Endothelial cell of umbilical vein (primary cell): ENCODE measurements around the gene CC2D2B. TPM values are rescaled to one million over a fixed set of nuclear protein-coding genes. Genes with fewer than 3 reads are reported as not detected.

Source experiments
- BruUV-seq: library from RNA; stranded (reverse); fragments of 400-500 nt; replicated peaks from 2 replicates; lab custom pipeline; 2021; lab: Mats Ljungman, UMichigan
- CTCF ChIA-PET: fragments of 300-600, 350-600 bp; sonication (Branson Sonifier 250); formaldehyde crosslinking; loops from one replicate; lab custom pipeline; 2021; ENCODE audit warnings: antibody characterized with exemption, inconsistent platforms; lab: Charles Lee
- POLR2A ChIA-PET: fragments of 300-600, 350-600 bp; sonication (Branson Sonifier 250); formaldehyde crosslinking; loops from one replicate; lab custom pipeline; 2021; ENCODE audit warnings: antibody characterized with exemption, inconsistent platforms; lab: Charles Lee
- DNase-seq: peaks from one replicate; pipeline ENCODE4 v3.0.0-alpha.2; 2011; ENCODE audit warnings: low read depth, low spot score
- FAIRE-seq: peaks from 2 replicates; lab custom pipeline; 2011; peaks lifted over from hg19 to GRCh38; lab: Jason Lieb, UNC
- H2AFZ ChIP-seq: 2 replicates; pipeline ENCODE4 v1.6.0; 2012; ENCODE audit warnings: low read depth, low read length, control low read depth, inconsistent platforms
- H3K27ac ChIP-seq: 2 replicates; pipeline ENCODE4 v1.5.1; 2011; ENCODE audit warnings: low read depth, mild to moderate bottlenecking, control low read depth, low read length, moderate library complexity; ENCODE audit not compliant: insufficient read depth
- H3K27me3 ChIP-seq, 2 experiments: 2 replicates each; pipeline versions ENCODE4 v1.6.0 to v1.6.1; 2011; ENCODE audit warnings: low read length in 2 of 2, mixed read lengths in 1 of 2; ENCODE audit not compliant: control insufficient read depth in 2 of 2, insufficient read depth in 2 of 2
- H3K36me3 ChIP-seq, 2 experiments: 2 replicates in 1 of 2; 3 replicates in 1 of 2; pipeline ENCODE4 v1.5.1; 2011; ENCODE audit warnings: low read length in 2 of 2, mild to moderate bottlenecking in 1 of 2, moderate library complexity in 1 of 2; ENCODE audit not compliant: control insufficient read depth in 2 of 2, insufficient read depth in 2 of 2; ENCODE audit errors: extremely low read depth in 1 of 2
- H3K4me1 ChIP-seq: 3 replicates; pipeline ENCODE4 v1.5.1; 2011; ENCODE audit warnings: mild to moderate bottlenecking, low read length; ENCODE audit not compliant: control insufficient read depth, insufficient read depth; ENCODE audit errors: extremely low read depth
- H3K4me2 ChIP-seq: 2 replicates; pipeline ENCODE4 v1.6.1; 2011; ENCODE audit warnings: low read length, control low read depth, mixed read lengths; ENCODE audit not compliant: insufficient read depth
- H3K4me3 ChIP-seq, 3 experiments: fragments of 200-600 bp in 1 of 3; sonication (generic), shearing (Covaris generic) in 1 of 3; replicated peaks in 1 of 3; 2 replicates each; pipeline ENCODE4 v1.5.1; 2011 to 2016; ENCODE audit warnings: control low read depth in 3 of 3, low read length in 3 of 3, mild to moderate bottlenecking in 2 of 3, inconsistent platforms in 1 of 3, low read depth in 1 of 3, moderate library complexity in 1 of 3; ENCODE audit not compliant: insufficient read depth in 1 of 3
- H3K79me2 ChIP-seq: 2 replicates; pipeline ENCODE4 v1.6.0; 2012; ENCODE audit warnings: low read length, inconsistent platforms; ENCODE audit not compliant: control insufficient read depth, insufficient read depth
- H3K9ac ChIP-seq: replicated peaks from 2 replicates; pipeline ENCODE3; 2011; ENCODE audit warnings: low read length, control low read depth; ENCODE audit not compliant: insufficient read depth; ENCODE audit errors: extremely low read depth
- H3K9me1 ChIP-seq: replicated peaks from 3 replicates; pipeline ENCODE4 v1.6.0; 2011; ENCODE audit warnings: mild to moderate bottlenecking, low read length; ENCODE audit not compliant: control insufficient read depth, insufficient read depth; ENCODE audit errors: extremely low read depth
- H3K9me3 ChIP-seq: replicated peaks from 2 replicates; pipeline ENCODE4 v1.5.1; 2012; ENCODE audit warnings: low read length, inconsistent platforms; ENCODE audit not compliant: control insufficient read depth, insufficient read depth
- H4K20me1 ChIP-seq: replicated peaks from 2 replicates; pipeline ENCODE3; 2011; ENCODE audit warnings: mild to moderate bottlenecking, low read length; ENCODE audit not compliant: control insufficient read depth, insufficient read depth; ENCODE audit errors: extremely low read depth
- EZH2 ChIP-seq: IDR thresholded peaks from 2 replicates; pipeline ENCODE4 v1.6.1; 2012; ENCODE audit warnings: borderline replicate concordance, low read depth, mild to moderate bottlenecking, moderate library complexity, low read length, inconsistent platforms; ENCODE audit not compliant: severe bottlenecking
- FOS ChIP-seq: IDR thresholded peaks from 2 replicates; pipeline ENCODE4 v1.6.1; 2011; ENCODE audit warnings: mild to moderate bottlenecking, low read length, moderate library complexity, borderline replicate concordance; ENCODE audit not compliant: insufficient read depth
- GATA2 ChIP-seq: IDR thresholded peaks from 2 replicates; pipeline ENCODE4 v1.7.0; 2011; ENCODE audit warnings: low read depth, mild to moderate bottlenecking, moderate library complexity, mixed read lengths, low read length; ENCODE audit not compliant: insufficient read length, insufficient read depth
- JUN ChIP-seq: IDR thresholded peaks from 2 replicates; pipeline ENCODE4 v1.6.1; 2011; ENCODE audit warnings: borderline replicate concordance, low read depth; ENCODE audit not compliant: insufficient read length, insufficient read depth
- MYC ChIP-seq: IDR thresholded peaks from one replicate; pipeline ENCODE4 v1.6.1; 2011; ENCODE audit warnings: mild to moderate bottlenecking, low read depth, low read length
- POLR2A ChIP-seq: IDR thresholded peaks from 2 replicates; pipeline ENCODE4 v1.6.1; 2012; ENCODE audit warnings: low read depth, mild to moderate bottlenecking, control low read depth, low read length
- POLR2AphosphoS5 ChIP-seq: IDR thresholded peaks from 2 replicates; pipeline ENCODE4 v1.6.1; 2012; ENCODE audit warnings: low read depth, mild to moderate bottlenecking, control low read depth, low read length, moderate library complexity; ENCODE audit not compliant: insufficient read depth
- dilution Hi-C: fragments of 300-500 bp; cut with MboI; formaldehyde crosslinking; loops from one replicate; pipeline ENCODE4 v1.15.0; 2019; ENCODE audit warnings: low sequenced_read_pairs; ENCODE audit not compliant: extremely low pct_ligation_motif_present
- intact Hi-C: fragments of 100-400 bp; cut with micrococcal nuclease; formaldehyde crosslinking; loops from one replicate; pipeline ENCODE4 v1.10.0; 2022
- polyA plus RNA-seq, 4 experiments: library from polyadenylated mRNA; depleted of rRNA in 3 of 4; stranded (reverse) in 3 of 4; unstranded in 1 of 4; fragments of >200 nt; gene quantifications; 2 replicates each; pipeline versions ENCODE4 v1.2.1 to v1.2.3, GENCODE V29; 2011 to 2012; ENCODE audit warnings: missing spikeins in 1 of 4
- total RNA-seq: library from RNA; stranded (reverse); gene quantifications from 2 replicates; pipeline ENCODE4 v1.2.3, GENCODE V29; 2021
- TF ChIP-seq, protein P1 (sequence below), 2 donors: IDR thresholded peaks; 1 replicate in 1 of 2; 2 replicates in 1 of 2; pipeline ENCODE4 v1.5.1; 2011; ENCODE audit warnings: low read length in 2 of 2, mild to moderate bottlenecking in 2 of 2, moderate library complexity in 2 of 2, control low read depth in 1 of 2, inconsistent platforms in 1 of 2, low read depth in 1 of 2; ENCODE audit not compliant: insufficient read depth in 1 of 2; ENCODE audit errors: extremely low read depth in 1 of 2
- TF ChIP-seq, protein P2 (sequence below): IDR thresholded peaks from 2 replicates; pipeline ENCODE4 v1.6.1; 2011; ENCODE audit not compliant: insufficient read depth, insufficient read length

CC2D2B gene
- total and polyA plus RNA-seq, 2 donors (not counting 3 experiments of a cell fraction or from before 2014, with no cell fraction given) = 0.21 to 1.2 TPM

DNA sequence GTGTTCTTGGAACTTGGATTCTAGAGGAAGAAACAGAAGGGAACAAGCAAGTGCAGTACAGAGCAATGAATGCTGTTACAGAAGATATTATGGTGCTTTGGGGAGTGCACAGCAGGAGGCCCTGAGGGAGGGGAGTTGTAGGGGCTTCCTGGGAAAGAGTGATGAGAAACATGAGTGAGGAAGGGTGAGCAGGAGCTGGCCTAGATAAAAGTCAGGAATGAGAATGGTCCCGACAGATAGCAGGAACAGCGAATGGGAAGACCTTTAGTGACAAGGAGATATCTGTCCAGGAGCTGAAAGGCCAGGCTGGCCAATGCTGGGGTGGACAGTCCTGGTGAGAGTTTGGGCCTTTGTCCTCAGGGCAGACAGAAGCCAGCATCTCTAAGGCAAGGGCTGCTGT, 115.0 kb downstream of the CC2D2B start:
- TF ChIP-seq, protein P1, sequence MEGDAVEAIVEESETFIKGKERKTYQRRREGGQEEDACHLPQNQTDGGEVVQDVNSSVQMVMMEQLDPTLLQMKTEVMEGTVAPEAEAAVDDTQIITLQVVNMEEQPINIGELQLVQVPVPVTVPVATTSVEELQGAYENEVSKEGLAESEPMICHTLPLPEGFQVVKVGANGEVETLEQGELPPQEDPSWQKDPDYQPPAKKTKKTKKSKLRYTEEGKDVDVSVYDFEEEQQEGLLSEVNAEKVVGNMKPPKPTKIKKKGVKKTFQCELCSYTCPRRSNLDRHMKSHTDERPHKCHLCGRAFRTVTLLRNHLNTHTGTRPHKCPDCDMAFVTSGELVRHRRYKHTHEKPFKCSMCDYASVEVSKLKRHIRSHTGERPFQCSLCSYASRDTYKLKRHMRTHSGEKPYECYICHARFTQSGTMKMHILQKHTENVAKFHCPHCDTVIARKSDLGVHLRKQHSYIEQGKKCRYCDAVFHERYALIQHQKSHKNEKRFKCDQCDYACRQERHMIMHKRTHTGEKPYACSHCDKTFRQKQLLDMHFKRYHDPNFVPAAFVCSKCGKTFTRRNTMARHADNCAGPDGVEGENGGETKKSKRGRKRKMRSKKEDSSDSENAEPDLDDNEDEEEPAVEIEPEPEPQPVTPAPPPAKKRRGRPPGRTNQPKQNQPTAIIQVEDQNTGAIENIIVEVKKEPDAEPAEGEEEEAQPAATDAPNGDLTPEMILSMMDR (IDR thresholded peaks at IDR 0.05; ENCODE audit: extremely low read depth in 1 of 2, insufficient read depth in 1 of 2, low read depth in 1 of 2, low read length in 2 of 2) = no peak
- no peak for TF ChIP-seq POLR2AphosphoS5
- TF ChIP-seq MYC = no peak
- TF ChIP-seq, protein P2, sequence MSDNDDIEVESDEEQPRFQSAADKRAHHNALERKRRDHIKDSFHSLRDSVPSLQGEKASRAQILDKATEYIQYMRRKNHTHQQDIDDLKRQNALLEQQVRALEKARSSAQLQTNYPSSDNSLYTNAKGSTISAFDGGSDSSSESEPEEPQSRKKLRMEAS = no peak
- Histone ChIP-seq H3K4me2 (no peak overlapping the region), H4K20me1 (no peaks in the 10 kb centered on the region), H3K27ac (no peak overlapping the region), H3K9ac (no peak overlapping the region), H3K9me1 (no peaks in the 10 kb centered on the region), H3K4me1 (no peaks in the 10 kb centered on the region), H3K9me3 (no peaks in the 10 kb centered on the region), H3K27me3 (peaks cover 0 to 12% of the 10 kb centered on the region in 2 experiments), H3K36me3 (no peaks in the 10 kb centered on the region), H3K79me2 (no peaks in the 10 kb centered on the region), H3K4me3 (no peak overlapping the region), H2AFZ (no peak overlapping the region)
- CTCF ChIA-PET = interaction anchor here (0.5 to 1.5 kb wide), 4 partner anchors 8 to 942 kb away, joined by 3 to 4 read pairs (median 3); no protein-coding TSS in a partner anchor
- no peak for FAIRE-seq
- intact Hi-C loops = no loop called here
- no TSS peak for BruUV-seq
- dilution Hi-C loops = no loop called here
- POLR2A ChIA-PET = no interaction called here
- DNase-seq = no peak

DNA sequence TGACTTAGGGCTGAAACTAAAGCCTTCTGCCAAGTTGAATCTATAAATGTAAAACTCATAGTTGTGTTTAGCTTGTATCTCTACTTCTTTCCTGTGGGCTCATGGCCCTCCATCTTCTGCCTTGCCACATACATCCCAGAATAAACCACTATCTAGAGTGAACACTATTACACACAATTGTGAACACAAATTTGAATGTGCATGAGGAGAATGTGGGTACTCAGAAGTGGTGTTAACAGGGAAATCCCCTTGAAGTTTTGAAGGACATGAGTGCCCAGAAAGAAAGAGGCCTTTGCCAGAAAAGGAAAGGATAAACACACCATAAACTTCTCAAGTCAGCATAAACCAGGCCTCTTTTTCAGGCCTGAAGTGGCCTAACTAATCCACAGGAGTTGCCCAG, 115.4 kb downstream of the CC2D2B start:
- no peak overlapping the region for H2AFZ ChIP-seq
- peaks cover 0 to 12% of the 10 kb centered on the region in 2 experiments for H3K27me3 ChIP-seq
- intact Hi-C loops = no loop called here
- H3K9me1 ChIP-seq = no peaks in the 10 kb centered on the region
- H4K20me1 ChIP-seq = no peaks in the 10 kb centered on the region
- H3K9me3 ChIP-seq = no peaks in the 10 kb centered on the region
- ChIA-PET POLR2A (no interaction called here), CTCF (interaction anchor here (0.5 to 1.5 kb wide), 3 partner anchors 9 to 270 kb away, joined by 3 to 4 read pairs (median 3); no protein-coding TSS in a partner anchor)
- H3K4me3 ChIP-seq = no peak overlapping the region
- H3K27ac ChIP-seq = no peak overlapping the region
- dilution Hi-C loops = no loop called here
- no peaks in the 10 kb centered on the region for H3K79me2 ChIP-seq
- H3K9ac ChIP-seq = no peak overlapping the region
- H3K4me2 ChIP-seq = no peak overlapping the region
- FAIRE-seq = no peak
- TF ChIP-seq, protein P2 = no peak
- TF ChIP-seq, protein P1 (IDR thresholded peaks at IDR 0.05; ENCODE audit: extremely low read depth in 1 of 2, insufficient read depth in 1 of 2, low read depth in 1 of 2, low read length in 2 of 2) = no peak
- TF ChIP-seq JUN (no peak), FOS (no peak), MYC (no peak), POLR2A (no peak), POLR2AphosphoS5 (no peak), EZH2 (no peak), GATA2 (no peak)
- no TSS peak for BruUV-seq
- DNase-seq = no peak
- no peaks in the 10 kb centered on the region for H3K36me3 ChIP-seq
- H3K4me1 ChIP-seq = no peaks in the 10 kb centered on the region
